Progenitor cell of endocrine pancreas (in vitro differentiated cells): ENCODE results near the gene UMOD. TPM values are rescaled to one million over a fixed set of nuclear protein-coding genes. Genes with fewer than 3 reads are reported as not detected.
A peak's percentile ranks its signal among the peaks of the same experiment; 100 is the strongest.

ENCODE experiments used
- DNase-seq: peaks from one replicate; pipeline ENCODE4 v3.0.0; 2021; ENCODE audit warnings: low spot score; ENCODE audit not compliant: unreplicated experiment
- H3K27ac Mint-ChIP-seq: 2 replicates; pipeline ENCODE4 v1.8.0; 2021; ENCODE audit warnings: mild to moderate bottlenecking, moderate library complexity, mixed read lengths
- H3K27me3 Mint-ChIP-seq: 2 replicates; pipeline ENCODE4 v1.8.0; 2021; ENCODE audit warnings: mixed read lengths
- H3K36me3 Mint-ChIP-seq: 2 replicates; pipeline ENCODE4 v1.8.0; 2022; ENCODE audit warnings: mixed read lengths; ENCODE audit not compliant: insufficient read depth
- H3K4me1 Mint-ChIP-seq: 2 replicates; pipeline ENCODE4 v1.8.0; 2021; ENCODE audit warnings: low read depth, mixed read lengths
- H3K4me3 Mint-ChIP-seq: 2 replicates; pipeline ENCODE4 v1.8.0; 2021; ENCODE audit warnings: low read depth, mild to moderate bottlenecking, moderate library complexity, mixed read lengths
- H3K9me3 Mint-ChIP-seq: 2 replicates; pipeline ENCODE4 v1.8.0; 2021; ENCODE audit warnings: low read depth, mixed read lengths
- CTCF ChIP-seq: fragments of 200-600 bp; sonication (generic); IDR thresholded peaks from one replicate; pipeline ENCODE4 v1.5.0; 2021; ENCODE audit warnings: antibody characterized with exemption, mild to moderate bottlenecking; ENCODE audit not compliant: unreplicated experiment
- total RNA-seq: library from RNA; stranded (reverse); gene quantifications from 2 replicates; pipeline ENCODE4 v1.2.1, GENCODE V29; 2021

The UMOD gene
- total RNA-seq, 1 donor from 2014 or later: not detected

GRCh38 chr16:20329392-20330138 lies 22.9 kb downstream of the UMOD start:
- Mint-ChIP-seq H3K9me3 (peaks cover 18% of the 10 kb centered on the region), H3K4me1 (peaks cover 60% of the 10 kb centered on the region), H3K36me3 (peaks cover 3% of the 10 kb centered on the region), H3K4me3 (no peak overlapping the region), H3K27me3 (peaks cover 3% of the 10 kb centered on the region), H3K27ac (no peak overlapping the region)
- no peak for TF ChIP-seq CTCF
- no peak for DNase-seq

DNA sequence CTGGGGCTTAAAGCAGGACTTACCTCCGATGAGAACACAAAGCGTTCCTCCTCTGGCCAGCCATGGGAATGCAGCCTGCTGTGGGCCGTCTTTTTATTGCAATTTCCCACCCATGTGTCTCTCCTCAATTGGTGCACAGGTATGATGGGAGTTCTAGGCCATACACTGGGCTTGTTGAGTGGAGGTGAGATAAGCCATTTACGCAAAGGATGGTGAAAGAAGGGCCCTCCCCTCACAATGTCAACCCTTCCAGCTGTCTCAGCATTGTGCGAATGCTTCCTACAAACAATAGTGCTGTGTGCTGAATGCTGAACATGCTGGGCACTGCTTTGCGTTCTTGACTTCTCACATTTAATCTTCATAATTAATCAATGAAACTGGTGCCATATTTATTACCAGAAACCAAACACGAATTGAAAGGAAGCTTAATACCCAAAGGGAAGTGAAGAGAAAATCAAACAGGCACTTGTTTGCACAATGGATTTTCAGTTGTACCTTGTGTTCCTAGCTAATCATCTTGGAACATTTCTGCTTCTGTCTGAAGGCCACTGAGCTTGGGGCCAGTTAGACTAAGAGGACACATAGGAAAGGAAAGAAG lies 25.0 kb downstream of the UMOD start, which contains the start of gene GP2:
GP2 (minus strand) TSS at position 70 of the 598 bp plus-strand sequence. CDS start 1,082 bp downstream, outside the sequence.
- Mint-ChIP-seq H3K9me3 (peaks cover 18% of the 10 kb centered on the region), H3K27me3 (peaks cover 6% of the 10 kb centered on the region), H3K27ac (peak within 1 kb of the TSS; percentile 86), H3K4me3 (peak within 1 kb of the TSS; percentile 0), H3K36me3 (peaks cover 3% of the 10 kb centered on the region), H3K4me1 (peaks cover 59% of the 10 kb centered on the region)
- peak; percentile 16 for TF ChIP-seq CTCF
- no peak for DNase-seq

DNA sequence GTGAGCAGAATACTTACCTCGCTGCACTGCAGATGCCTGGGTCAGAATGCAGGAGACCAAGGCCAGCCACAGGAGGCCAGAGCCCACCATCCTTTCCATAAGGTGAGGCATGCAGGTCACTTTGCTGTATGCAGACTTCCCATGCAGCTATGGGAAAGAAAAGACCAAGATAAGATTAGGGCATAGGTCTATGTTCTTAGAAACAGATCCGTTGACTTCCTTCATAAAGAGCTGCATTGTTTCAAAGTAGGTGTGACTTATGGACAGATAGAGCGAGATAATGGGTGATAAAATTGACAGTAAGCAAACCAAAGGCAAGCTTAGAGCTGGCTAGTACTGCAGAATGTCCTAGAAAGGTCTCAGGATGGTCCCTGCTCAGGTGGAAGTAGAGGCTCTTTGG lies 26.2 kb downstream of the UMOD start:
- Mint-ChIP-seq H3K27ac (no peak overlapping the region), H3K4me3 (no peak overlapping the region), H3K4me1 (peaks cover 54% of the 10 kb centered on the region), H3K27me3 (peaks cover 6% of the 10 kb centered on the region), H3K9me3 (peaks cover 18% of the 10 kb centered on the region), H3K36me3 (peaks cover 3% of the 10 kb centered on the region)
- TF ChIP-seq CTCF: no peak
- no peak for DNase-seq

DNA sequence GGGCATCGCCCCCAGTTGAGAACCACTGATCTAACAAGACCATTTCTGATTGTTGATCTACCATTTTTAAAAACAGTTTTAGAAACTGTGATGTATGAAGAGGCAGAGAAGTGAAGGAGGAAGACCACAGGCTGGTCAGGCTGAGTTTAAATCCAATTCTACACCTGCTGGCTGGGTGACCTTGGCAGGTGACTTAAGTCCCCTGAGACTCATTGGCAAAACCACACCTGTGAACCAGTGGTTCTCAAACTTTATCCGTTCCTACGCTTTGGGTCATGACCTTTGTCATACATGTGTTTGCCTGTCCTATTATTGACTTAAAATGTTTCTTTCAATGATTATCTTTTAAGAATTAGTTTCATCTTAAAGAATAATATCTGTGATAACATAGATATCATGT lies 27.5 kb downstream of the UMOD start:
- Mint-ChIP-seq H3K27ac (no peak overlapping the region), H3K4me1 (peaks cover 43% of the 10 kb centered on the region), H3K4me3 (no peak overlapping the region), H3K36me3 (peaks cover 3% of the 10 kb centered on the region), H3K27me3 (peaks cover 8% of the 10 kb centered on the region), H3K9me3 (peaks cover 18% of the 10 kb centered on the region)
- DNase-seq: no peak
- no peak for TF ChIP-seq CTCF

- no peaks in the 10 kb centered on the region for H3K36me3 Mint-ChIP-seq
- no peak overlapping the region for H3K27ac Mint-ChIP-seq
- H3K9me3 Mint-ChIP-seq: peaks cover 10% of the 10 kb centered on the region
- H3K4me3 Mint-ChIP-seq: no peak overlapping the region
- no peak for DNase-seq
- H3K27me3 Mint-ChIP-seq: peaks cover 13% of the 10 kb centered on the region
- peaks cover 30% of the 10 kb centered on the region for H3K4me1 Mint-ChIP-seq
- TF ChIP-seq CTCF: no peak
These were observed 28.9 kb downstream of the UMOD start for GRCh38 chr16:20323591-20324117.
